Rectal smooth muscle tissue (tissue), 1 donor: Measurements from ENCODE around the gene CDCA5.

ENCODE experiments used
- H3K27ac ChIP-seq: one replicate; pipeline ENCODE4 v1.7.0; 2013; ENCODE audit warnings: low read depth, low read length, inconsistent platforms
- H3K27me3 ChIP-seq: one replicate; pipeline ENCODE4 v1.7.0; 2013; ENCODE audit warnings: low read length; ENCODE audit not compliant: control insufficient read depth, insufficient read depth
- H3K36me3 ChIP-seq: one replicate; pipeline ENCODE4 v1.7.0; 2013; ENCODE audit warnings: low read length; ENCODE audit not compliant: control insufficient read depth, insufficient read depth
- H3K4me1 ChIP-seq: one replicate; pipeline ENCODE4 v1.7.0; 2013; ENCODE audit warnings: low read length; ENCODE audit not compliant: control insufficient read depth, insufficient read depth
- H3K4me3 ChIP-seq: one replicate; pipeline ENCODE4 v1.7.0; 2013; ENCODE audit warnings: low read length
- H3K9ac ChIP-seq: one replicate; pipeline ENCODE4 v1.7.0; 2013; ENCODE audit warnings: low read length

Gene CDCA5

GRCh38 chr11:65035579-65035978, 48.3 kb downstream of the CDCA5 start:
- H3K4me3 ChIP-seq, result no peak overlapping the region
- peaks cover 47% of the 10 kb centered on the region for H3K36me3 ChIP-seq
- H3K27ac ChIP-seq, result no peak overlapping the region
- H3K27me3 ChIP-seq, result no peaks in the 10 kb centered on the region
- no peaks in the 10 kb centered on the region for H3K4me1 ChIP-seq
- H3K9ac ChIP-seq, result no peak overlapping the region

DNA sequence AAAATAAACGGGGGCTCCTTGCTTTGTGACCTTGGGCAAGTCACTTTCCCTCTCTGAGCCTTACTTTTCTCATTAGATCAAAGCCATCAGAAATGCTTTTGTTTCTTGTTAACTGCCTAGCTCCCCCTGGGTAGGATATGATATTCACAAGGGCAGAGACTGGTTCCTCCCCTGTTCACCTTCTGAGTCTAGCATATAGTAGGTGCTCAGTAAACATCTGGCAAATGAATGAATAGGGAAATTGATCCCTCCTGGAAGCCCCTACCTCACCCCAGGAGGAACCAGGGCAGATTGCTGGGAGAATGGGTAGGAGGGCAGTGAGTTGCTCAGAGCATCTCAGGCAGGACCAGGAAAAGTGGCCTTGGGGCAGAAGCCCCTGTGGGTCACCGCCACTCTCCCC, 49.4 kb downstream of the CDCA5 start:
- Histone ChIP-seq H3K9ac (no peak overlapping the region), H3K27me3 (no peaks in the 10 kb centered on the region), H3K27ac (no peak overlapping the region), H3K4me1 (no peaks in the 10 kb centered on the region), H3K36me3 (peaks cover 47% of the 10 kb centered on the region), H3K4me3 (no peak overlapping the region)

DNA sequence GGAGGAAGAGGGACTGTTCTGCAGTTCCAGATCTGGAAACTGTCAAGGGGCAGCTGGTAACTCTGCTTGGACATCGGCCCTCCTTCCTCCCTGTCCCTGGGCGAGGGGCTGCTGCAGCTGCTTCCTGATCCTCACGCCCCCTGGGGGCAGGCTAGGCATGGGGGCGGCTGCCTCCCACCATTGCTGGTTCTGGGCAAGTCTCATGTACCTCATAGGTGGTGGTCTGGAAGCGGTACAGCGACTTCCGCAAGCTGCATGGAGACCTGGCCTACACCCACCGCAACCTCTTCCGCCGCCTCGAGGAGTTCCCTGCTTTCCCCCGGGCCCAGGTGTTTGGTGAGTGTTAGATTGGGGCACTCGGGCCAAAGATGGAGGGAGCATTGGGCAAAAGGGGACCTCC, 51.6 kb downstream of the CDCA5 start:
- Histone ChIP-seq H3K4me3 (no peak overlapping the region), H3K9ac (no peak overlapping the region), H3K36me3 (peaks cover 33% of the 10 kb centered on the region), H3K27me3 (no peaks in the 10 kb centered on the region), H3K27ac (no peak overlapping the region), H3K4me1 (no peaks in the 10 kb centered on the region)
